Astrocyte (in vitro differentiated cells and primary cell): ENCODE data around the gene FOXC2. TPM values are rescaled to one million over a fixed set of nuclear protein-coding genes. Genes with fewer than 3 reads are reported as not detected.

Source experiments
- DNase-seq: peaks from one replicate; pipeline ENCODE4 v3.0.0-alpha.2; 2010; ENCODE audit warnings: low read depth
- FAIRE-seq: peaks from 2 replicates; lab custom pipeline; 2011; peaks lifted over from hg19 to GRCh38; lab: Jason Lieb, UNC
- H2AFZ ChIP-seq: 2 replicates; pipeline ENCODE4 v1.6.0; 2012; ENCODE audit warnings: low read depth, low read length, inconsistent platforms
- H3K27ac ChIP-seq: 2 replicates; pipeline ENCODE4 v1.5.1; 2011; ENCODE audit warnings: low read depth, low read length, inconsistent platforms
- H3K27me3 ChIP-seq: 2 replicates; pipeline ENCODE4 v1.6.0; 2011; ENCODE audit warnings: low read length, inconsistent platforms; ENCODE audit not compliant: insufficient read depth
- H3K36me3 ChIP-seq: 2 replicates; pipeline ENCODE4 v1.5.1; 2011; ENCODE audit warnings: low read length, inconsistent platforms; ENCODE audit not compliant: insufficient read depth
- H3K4me1 ChIP-seq: 2 replicates; pipeline ENCODE4 v1.5.1; 2011; ENCODE audit warnings: low read length, inconsistent platforms; ENCODE audit not compliant: insufficient read depth
- H3K4me2 ChIP-seq: 2 replicates; pipeline ENCODE4 v1.6.0; 2012; ENCODE audit warnings: low read length, inconsistent platforms
- H3K4me3 ChIP-seq: 2 replicates; pipeline ENCODE4 v1.5.1; 2011; ENCODE audit warnings: low read depth, mild to moderate bottlenecking, low read length, inconsistent platforms; ENCODE audit not compliant: insufficient read depth
- H3K79me2 ChIP-seq: 2 replicates; pipeline ENCODE4 v1.6.0; 2012; ENCODE audit warnings: mild to moderate bottlenecking, low read length, inconsistent platforms; ENCODE audit not compliant: insufficient read depth
- H3K9ac ChIP-seq: 2 replicates; pipeline ENCODE4 v1.6.0; 2012; ENCODE audit warnings: mild to moderate bottlenecking, low read length, inconsistent platforms
- H3K9me3 ChIP-seq: 2 replicates; pipeline ENCODE4 v1.5.1; 2012; ENCODE audit warnings: low read depth, mild to moderate bottlenecking, low read length, inconsistent platforms; ENCODE audit not compliant: insufficient read depth
- H4K20me1 ChIP-seq: 2 replicates; pipeline ENCODE4 v1.6.0; 2012; ENCODE audit warnings: low read length, inconsistent platforms; ENCODE audit not compliant: insufficient read depth
- H3K27ac Mint-ChIP-seq: one replicate; pipeline ENCODE4 v1.8.0; 2021; ENCODE audit warnings: mild to moderate bottlenecking, mixed read lengths; ENCODE audit not compliant: unreplicated experiment
- H3K27me3 Mint-ChIP-seq: one replicate; pipeline ENCODE4 v1.8.0; 2021; ENCODE audit warnings: low read depth, mixed read lengths; ENCODE audit not compliant: unreplicated experiment
- H3K36me3 Mint-ChIP-seq: one replicate; pipeline ENCODE4 v1.8.0; 2021; ENCODE audit warnings: low read depth, mixed read lengths; ENCODE audit not compliant: unreplicated experiment
- H3K4me1 Mint-ChIP-seq: one replicate; pipeline ENCODE4 v1.8.0; 2021; ENCODE audit warnings: low read depth, mixed read lengths; ENCODE audit not compliant: unreplicated experiment
- H3K4me3 Mint-ChIP-seq: one replicate; pipeline ENCODE4 v1.8.0; 2021; ENCODE audit warnings: mild to moderate bottlenecking, moderate library complexity, mixed read lengths; ENCODE audit not compliant: unreplicated experiment
- H3K9me3 Mint-ChIP-seq: one replicate; pipeline ENCODE4 v1.8.0; 2021; ENCODE audit warnings: mild to moderate bottlenecking, mixed read lengths; ENCODE audit not compliant: unreplicated experiment
- EZH2 ChIP-seq: IDR thresholded peaks from 2 replicates; pipeline ENCODE4 v1.6.1; 2012; ENCODE audit warnings: mild to moderate bottlenecking, low read length, inconsistent platforms; ENCODE audit not compliant: insufficient read depth
- total RNA-seq: library from RNA; stranded (reverse); gene quantifications from 2 replicates; pipeline ENCODE4 v1.2.1, GENCODE V29; 2021
- TF ChIP-seq, protein P1 (sequence below): IDR thresholded peaks from 2 replicates; pipeline ENCODE4 v1.5.1; 2011; ENCODE audit warnings: low read depth, mild to moderate bottlenecking, inconsistent platforms, low read length, moderate library complexity; ENCODE audit not compliant: insufficient read depth

Gene FOXC2
- total RNA-seq, 1 donor from 2014 or later, result 15.8 TPM

GRCh38 chr16:86531191-86531545, 35.5 kb upstream of the FOXC2 start:
- Histone ChIP-seq H3K9me3 (no peaks in the 10 kb centered on the region), H3K36me3 (no peaks in the 10 kb centered on the region), H3K4me3 (no peak overlapping the region), H3K79me2 (no peaks in the 10 kb centered on the region), H2AFZ (no peak overlapping the region), H4K20me1 (no peaks in the 10 kb centered on the region), H3K27me3 (no peaks in the 10 kb centered on the region), H3K9ac (no peak overlapping the region), H3K4me1 (no peaks in the 10 kb centered on the region), H3K27ac (no peak overlapping the region), H3K4me2 (no peak overlapping the region)
- Mint-ChIP-seq H3K36me3 (peaks cover 7% of the 10 kb centered on the region), H3K9me3 (no peaks in the 10 kb centered on the region), H3K4me1 (no peaks in the 10 kb centered on the region), H3K27me3 (peaks cover 6% of the 10 kb centered on the region), H3K27ac (no peak overlapping the region), H3K4me3 (no peak overlapping the region)
- FAIRE-seq (no peak), DNase-seq (no peak)
- TF ChIP-seq EZH2, result no peak
- TF ChIP-seq, protein P1, sequence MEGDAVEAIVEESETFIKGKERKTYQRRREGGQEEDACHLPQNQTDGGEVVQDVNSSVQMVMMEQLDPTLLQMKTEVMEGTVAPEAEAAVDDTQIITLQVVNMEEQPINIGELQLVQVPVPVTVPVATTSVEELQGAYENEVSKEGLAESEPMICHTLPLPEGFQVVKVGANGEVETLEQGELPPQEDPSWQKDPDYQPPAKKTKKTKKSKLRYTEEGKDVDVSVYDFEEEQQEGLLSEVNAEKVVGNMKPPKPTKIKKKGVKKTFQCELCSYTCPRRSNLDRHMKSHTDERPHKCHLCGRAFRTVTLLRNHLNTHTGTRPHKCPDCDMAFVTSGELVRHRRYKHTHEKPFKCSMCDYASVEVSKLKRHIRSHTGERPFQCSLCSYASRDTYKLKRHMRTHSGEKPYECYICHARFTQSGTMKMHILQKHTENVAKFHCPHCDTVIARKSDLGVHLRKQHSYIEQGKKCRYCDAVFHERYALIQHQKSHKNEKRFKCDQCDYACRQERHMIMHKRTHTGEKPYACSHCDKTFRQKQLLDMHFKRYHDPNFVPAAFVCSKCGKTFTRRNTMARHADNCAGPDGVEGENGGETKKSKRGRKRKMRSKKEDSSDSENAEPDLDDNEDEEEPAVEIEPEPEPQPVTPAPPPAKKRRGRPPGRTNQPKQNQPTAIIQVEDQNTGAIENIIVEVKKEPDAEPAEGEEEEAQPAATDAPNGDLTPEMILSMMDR, result no peak

DNA sequence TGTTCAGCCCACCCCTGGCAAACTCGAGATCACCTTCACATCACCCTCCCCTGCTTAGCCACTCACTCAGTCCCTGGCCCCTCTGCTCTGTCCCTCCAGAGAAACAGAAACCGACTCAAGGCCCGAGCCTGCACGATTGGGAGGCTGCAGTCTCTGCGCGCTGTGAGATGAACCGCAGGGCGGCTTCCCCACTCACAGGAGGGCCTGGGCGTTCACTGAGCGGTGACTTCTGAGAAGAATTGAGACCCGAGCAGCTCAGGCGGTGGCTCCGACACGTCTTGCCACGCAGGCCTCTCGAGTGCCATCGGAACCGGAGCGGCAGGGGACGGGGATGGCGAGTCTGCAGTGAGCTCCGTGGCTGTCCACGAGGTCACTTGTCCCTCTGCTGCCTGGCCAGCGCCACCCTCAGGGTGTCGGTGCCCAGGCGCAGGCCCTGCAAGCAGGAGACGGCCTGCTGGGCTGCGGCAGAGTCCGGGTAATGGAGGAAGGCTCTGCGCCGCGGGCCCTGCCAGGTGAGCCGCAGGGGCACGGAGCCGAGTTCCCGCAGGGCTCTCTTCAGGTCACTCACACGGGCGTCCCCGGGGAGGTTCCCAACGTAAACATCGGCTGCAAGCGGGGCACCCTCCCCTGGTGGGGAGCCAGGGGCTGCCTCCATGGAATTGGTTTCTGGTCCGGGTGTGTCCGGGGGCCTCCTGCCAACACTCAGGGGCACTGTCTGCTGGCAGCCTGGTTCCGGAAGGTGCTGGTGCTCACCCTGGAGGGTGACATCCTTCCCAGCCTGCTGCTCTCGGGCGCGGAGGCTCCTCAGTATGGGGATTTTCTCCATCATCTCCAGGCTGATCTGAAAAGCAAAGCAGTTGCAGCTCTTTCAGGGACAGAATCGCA, 34.7 kb upstream of the FOXC2 start:
- Mint-ChIP-seq H3K9me3 (no peaks in the 10 kb centered on the region), H3K4me1 (no peaks in the 10 kb centered on the region), H3K27me3 (no peaks in the 10 kb centered on the region), H3K36me3 (peaks cover 9% of the 10 kb centered on the region), H3K27ac (no peak overlapping the region), H3K4me3 (no peak overlapping the region)
- H3K4me2 ChIP-seq, result no peak overlapping the region
- FAIRE-seq (no peak), DNase-seq (no peak)
- H3K79me2 ChIP-seq, result no peaks in the 10 kb centered on the region
- no peaks in the 10 kb centered on the region for H4K20me1 ChIP-seq
- no peak overlapping the region for H3K9ac ChIP-seq
- H3K4me1 ChIP-seq, result no peaks in the 10 kb centered on the region
- H3K4me3 ChIP-seq, result no peak overlapping the region
- no peak for TF ChIP-seq EZH2
- TF ChIP-seq, protein P1, result no peak
- H3K27ac ChIP-seq, result no peak overlapping the region
- H3K9me3 ChIP-seq, result no peaks in the 10 kb centered on the region
- no peaks in the 10 kb centered on the region for H3K27me3 ChIP-seq
- H2AFZ ChIP-seq, result no peak overlapping the region
- no peaks in the 10 kb centered on the region for H3K36me3 ChIP-seq

- H3K9ac ChIP-seq, result no peak overlapping the region
- H3K4me3 Mint-ChIP-seq, result no peak overlapping the region
- H3K36me3 ChIP-seq, result peaks cover 2% of the 10 kb centered on the region
- TF ChIP-seq, protein P1, result no peak
- TF ChIP-seq EZH2, result no peak
- H3K9me3 Mint-ChIP-seq, result no peaks in the 10 kb centered on the region
- no peak for FAIRE-seq
- H3K27ac ChIP-seq, result no peak overlapping the region
- H3K9me3 ChIP-seq, result no peaks in the 10 kb centered on the region
- no peaks in the 10 kb centered on the region for H3K4me1 ChIP-seq
- H2AFZ ChIP-seq, result no peak overlapping the region
- no peaks in the 10 kb centered on the region for H4K20me1 ChIP-seq
- H3K27me3 Mint-ChIP-seq, result no peaks in the 10 kb centered on the region
- no peak overlapping the region for H3K4me3 ChIP-seq
- H3K27me3 ChIP-seq, result no peaks in the 10 kb centered on the region
- H3K4me2 ChIP-seq, result no peak overlapping the region
- no peak overlapping the region for H3K27ac Mint-ChIP-seq
- H3K4me1 Mint-ChIP-seq, result no peaks in the 10 kb centered on the region
- DNase-seq, result no peak
- no peaks in the 10 kb centered on the region for H3K79me2 ChIP-seq
- peaks cover 9% of the 10 kb centered on the region for H3K36me3 Mint-ChIP-seq
Measured at GRCh38 chr16:86532526-86532815, 34.2 kb upstream of the FOXC2 start.
